ENCODE data around the gene THUMPD1. TPM values are rescaled to one million over a fixed set of nuclear protein-coding genes. Genes with fewer than 3 reads are reported as not detected.

THUMPD1 gene
- total RNA-seq, 1 donor from 2014 or later, result 30.1 TPM

- H3K4me1 Mint-ChIP-seq (ENCODE audit: low read depth, unreplicated experiment), result no peaks in the 10 kb centered on the region
- no peaks in the 10 kb centered on the region for H3K27me3 Mint-ChIP-seq (ENCODE audit: unreplicated experiment)
- no peak for TF ChIP-seq CTCF (IDR thresholded peaks at IDR 0.05; ENCODE audit: partially characterized antibody, unreplicated experiment)
- H3K27ac Mint-ChIP-seq (ENCODE audit: unreplicated experiment), result no peak overlapping the region
- no peaks in the 10 kb centered on the region for H3K36me3 Mint-ChIP-seq (ENCODE audit: unreplicated experiment)
- DNase-seq, result no peak
- H3K9me3 Mint-ChIP-seq (ENCODE audit: unreplicated experiment), result no peaks in the 10 kb centered on the region
- H3K4me3 Mint-ChIP-seq (ENCODE audit: unreplicated experiment), result no peak overlapping the region
Observed at GRCh38 chr16:20683812-20684211, 57.8 kb downstream of the THUMPD1 start.

Other genes starting within 250 kb of the THUMPD1 start
- gene ACSM2B, start 165.5 kb downstream of the THUMPD1 start, total RNA-seq (ENCODE audit: unreplicated experiment), result not detected
- not detected for gene ACSM1, start 44.1 kb downstream of the THUMPD1 start, total RNA-seq (ENCODE audit: unreplicated experiment)
- 0.91 TPM for gene ACSM3, start 22.2 kb upstream of the THUMPD1 start, total RNA-seq (ENCODE audit: unreplicated experiment)
- 14.2 TPM for gene ERI2, start 64.7 kb upstream of the THUMPD1 start, total RNA-seq (ENCODE audit: unreplicated experiment)
- gene REXO5, start 64.7 kb upstream of the THUMPD1 start, total RNA-seq (ENCODE audit: unreplicated experiment), result 5.9 TPM
- 15.3 TPM for gene DCUN1D3, start 158.5 kb upstream of the THUMPD1 start, total RNA-seq (ENCODE audit: unreplicated experiment)
- 23.2 TPM for gene LYRM1, start 159.0 kb upstream of the THUMPD1 start, total RNA-seq (ENCODE audit: unreplicated experiment)